GM06990 (cell line): Measurements from ENCODE around the gene SUMF2.
"Not testable (repeated sequence)": the region's sequence is repeated elsewhere in the genome, so short reads cannot be mapped to it uniquely, and the experiment has no call there.

ENCODE experiments used
- DNase-seq: peaks from one replicate; pipeline ENCODE4 v3.0.0-alpha.2; 2011; ENCODE audit not compliant: insufficient read length; ENCODE audit errors: extremely low read depth
- H3K27me3 ChIP-seq: replicated peaks from 2 replicates; pipeline ENCODE4 v1.6.0; 2011; ENCODE audit warnings: low read length; ENCODE audit not compliant: control insufficient read depth, insufficient read depth
- H3K36me3 ChIP-seq: 2 replicates; pipeline ENCODE4 v1.5.1; 2011; ENCODE audit warnings: low read length; ENCODE audit not compliant: control insufficient read depth, insufficient read depth
- H3K4me3 ChIP-seq: replicated peaks from 2 replicates; pipeline ENCODE4 v1.5.1; 2011; ENCODE audit warnings: low read depth, mild to moderate bottlenecking, control low read depth, low read length
- TF ChIP-seq, protein P1 (sequence below): IDR thresholded peaks from 2 replicates; pipeline ENCODE4 v1.5.1; 2011; ENCODE audit warnings: low read length, control low read depth, mild to moderate bottlenecking, inconsistent platforms; ENCODE audit not compliant: insufficient read depth, poor library complexity, severe bottlenecking

The SUMF2 gene

DNA sequence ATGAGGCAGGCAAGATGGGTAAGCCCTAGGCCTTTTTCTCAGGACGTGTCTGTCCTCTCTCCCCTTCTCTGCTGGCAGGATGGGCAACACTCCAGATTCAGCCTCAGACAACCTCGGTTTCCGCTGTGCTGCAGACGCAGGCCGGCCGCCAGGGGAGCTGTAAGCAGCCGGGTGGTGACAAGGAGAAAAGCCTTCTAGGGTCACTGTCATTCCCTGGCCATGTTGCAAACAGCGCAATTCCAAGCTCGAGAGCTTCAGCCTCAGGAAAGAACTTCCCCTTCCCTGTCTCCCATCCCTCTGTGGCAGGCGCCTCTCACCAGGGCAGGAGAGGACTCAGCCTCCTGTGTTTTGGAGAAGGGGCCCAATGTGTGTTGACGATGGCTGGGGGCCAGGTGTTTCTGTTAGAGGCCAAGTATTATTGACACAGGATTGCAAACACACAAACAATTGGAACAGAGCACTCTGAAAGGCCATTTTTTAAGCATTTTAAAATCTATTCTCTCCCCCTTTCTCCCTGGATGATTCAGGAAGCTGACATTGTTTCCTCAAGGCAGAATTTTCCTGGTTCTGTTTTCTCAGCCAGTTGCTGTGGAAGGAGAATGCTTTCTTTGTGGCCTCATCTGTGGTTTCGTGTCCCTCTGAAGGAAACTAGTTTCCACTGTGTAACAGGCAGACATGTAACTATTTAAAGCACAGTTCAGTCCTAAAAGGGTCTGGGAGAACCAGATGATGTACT is 15.5 kb downstream of the SUMF2 start:
- no peak for DNase-seq
- Histone ChIP-seq H3K27me3 (no peaks in the 10 kb centered on the region), H3K4me3 (no peak overlapping the region), H3K36me3 (peaks cover 21% of the 10 kb centered on the region)
- TF ChIP-seq, protein P1, sequence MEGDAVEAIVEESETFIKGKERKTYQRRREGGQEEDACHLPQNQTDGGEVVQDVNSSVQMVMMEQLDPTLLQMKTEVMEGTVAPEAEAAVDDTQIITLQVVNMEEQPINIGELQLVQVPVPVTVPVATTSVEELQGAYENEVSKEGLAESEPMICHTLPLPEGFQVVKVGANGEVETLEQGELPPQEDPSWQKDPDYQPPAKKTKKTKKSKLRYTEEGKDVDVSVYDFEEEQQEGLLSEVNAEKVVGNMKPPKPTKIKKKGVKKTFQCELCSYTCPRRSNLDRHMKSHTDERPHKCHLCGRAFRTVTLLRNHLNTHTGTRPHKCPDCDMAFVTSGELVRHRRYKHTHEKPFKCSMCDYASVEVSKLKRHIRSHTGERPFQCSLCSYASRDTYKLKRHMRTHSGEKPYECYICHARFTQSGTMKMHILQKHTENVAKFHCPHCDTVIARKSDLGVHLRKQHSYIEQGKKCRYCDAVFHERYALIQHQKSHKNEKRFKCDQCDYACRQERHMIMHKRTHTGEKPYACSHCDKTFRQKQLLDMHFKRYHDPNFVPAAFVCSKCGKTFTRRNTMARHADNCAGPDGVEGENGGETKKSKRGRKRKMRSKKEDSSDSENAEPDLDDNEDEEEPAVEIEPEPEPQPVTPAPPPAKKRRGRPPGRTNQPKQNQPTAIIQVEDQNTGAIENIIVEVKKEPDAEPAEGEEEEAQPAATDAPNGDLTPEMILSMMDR = no peak

- peaks cover 21% of the 10 kb centered on the region for H3K36me3 ChIP-seq
- not testable (repeated sequence) for H3K27me3 ChIP-seq, DNase-seq, H3K4me3 ChIP-seq
Measured at GRCh38 chr7:56080726-56081435, 16.8 kb downstream of the SUMF2 start.

DNA sequence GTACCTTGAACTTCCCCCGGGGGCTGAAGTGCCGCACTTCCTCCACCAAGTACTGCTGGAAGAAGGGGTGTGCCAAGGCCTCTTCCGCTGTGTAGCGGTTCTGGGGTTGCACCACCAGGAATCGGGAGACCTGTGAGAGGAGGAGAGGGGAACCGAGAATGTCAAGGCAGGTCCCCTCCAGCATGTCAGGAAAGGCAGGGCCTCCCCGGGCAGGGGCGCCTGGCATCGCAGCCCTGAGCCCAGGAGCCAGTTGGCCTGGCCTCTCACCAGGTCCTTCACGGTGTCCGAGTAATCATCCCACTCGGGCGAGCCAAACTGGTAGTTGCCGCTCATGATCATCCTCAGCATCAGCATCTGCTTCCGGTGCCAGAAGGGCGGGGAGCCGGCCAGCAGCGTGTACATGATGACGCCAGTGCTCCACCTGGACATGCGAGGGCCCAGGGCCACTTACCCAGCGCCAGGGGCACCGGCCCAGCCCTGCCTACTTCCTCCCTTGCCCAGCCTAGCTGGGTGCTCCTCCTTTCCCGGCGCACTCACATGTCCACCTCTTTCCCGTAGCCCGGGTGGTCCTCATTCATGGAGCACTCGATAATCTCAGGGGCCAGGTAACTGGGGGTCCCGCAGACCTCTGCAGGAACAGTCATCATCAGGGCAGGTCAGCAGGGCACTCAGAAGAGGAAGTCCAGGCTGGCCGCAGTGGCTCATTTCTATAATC is 17.7 kb downstream of the SUMF2 start:
- Histone ChIP-seq H3K36me3 (peaks cover 18% of the 10 kb centered on the region), H3K4me3 (no peak overlapping the region), H3K27me3 (no peaks in the 10 kb centered on the region)
- DNase-seq = no peak
- TF ChIP-seq, protein P1 = no peak

- Histone ChIP-seq H3K36me3 (peaks cover 14% of the 10 kb centered on the region), H3K4me3 (no peak overlapping the region), H3K27me3 (no peaks in the 10 kb centered on the region)
- TF ChIP-seq, protein P1 = no peak
- DNase-seq = no peak
Measured at GRCh38 chr7:56083150-56083785, 19.2 kb downstream of the SUMF2 start.

GRCh38 chr7:56086761-56087160 is 22.7 kb downstream of the SUMF2 start:
- Histone ChIP-seq H3K36me3 (peaks cover 4% of the 10 kb centered on the region), H3K27me3 (no peaks in the 10 kb centered on the region), H3K4me3 (no peak overlapping the region)
- DNase-seq = no peak
- TF ChIP-seq, protein P1 = no peak
